Mesenchymal stem cell (in vitro differentiated cells and primary cell): ENCODE results near the gene ADAMTSL1.

Experiments
- DNase-seq: peaks from one replicate; pipeline ENCODE4 v3.0.0-alpha.2; 2013
- H2AFZ ChIP-seq: one replicate; pipeline ENCODE4 v1.6.1; 2013; ENCODE audit warnings: low read depth, mild to moderate bottlenecking, control low read depth, inconsistent platforms, low read length, moderate library complexity
- H2AK5ac ChIP-seq: 2 replicates; pipeline ENCODE4 v1.6.1; 2013; ENCODE audit warnings: low read length, moderate library complexity, mild to moderate bottlenecking, inconsistent platforms; ENCODE audit not compliant: severe bottlenecking
- H2BK120ac ChIP-seq: one replicate; pipeline ENCODE4 v1.6.1; 2013; ENCODE audit warnings: low read depth, mild to moderate bottlenecking, inconsistent platforms, low read length, moderate library complexity
- H2BK12ac ChIP-seq, 2 experiments: one replicate each; pipeline ENCODE4 v1.6.1; 2013; ENCODE audit warnings: inconsistent platforms in 2 of 2, low read length in 2 of 2, mild to moderate bottlenecking in 2 of 2, moderate library complexity in 2 of 2, control low read depth in 1 of 2
- H2BK15ac ChIP-seq: one replicate; pipeline ENCODE4 v1.6.1; 2013; ENCODE audit warnings: mild to moderate bottlenecking, low read depth, inconsistent platforms; ENCODE audit not compliant: poor library complexity, severe bottlenecking
- H2BK5ac ChIP-seq: 2 replicates; pipeline ENCODE4 v1.6.1; 2013; ENCODE audit warnings: low read depth, mild to moderate bottlenecking, low read length, control low read depth, inconsistent platforms; ENCODE audit not compliant: poor library complexity, severe bottlenecking
- H3K14ac ChIP-seq, 2 experiments: one replicate each; pipeline ENCODE4 v1.6.1; 2013; ENCODE audit warnings: inconsistent platforms in 2 of 2, low read length in 2 of 2, control low read depth in 1 of 2, mild to moderate bottlenecking in 1 of 2, moderate library complexity in 1 of 2
- H3K18ac ChIP-seq, 2 experiments: one replicate each; pipeline ENCODE4 v1.6.1; 2013; ENCODE audit warnings: inconsistent platforms in 2 of 2, low read length in 2 of 2, control low read depth in 1 of 2, low read depth in 1 of 2, mild to moderate bottlenecking in 1 of 2
- H3K23ac ChIP-seq, 2 experiments: one replicate each; pipeline ENCODE4 v1.6.1; 2013; ENCODE audit warnings: inconsistent platforms in 2 of 2, low read length in 2 of 2, mild to moderate bottlenecking in 2 of 2, moderate library complexity in 2 of 2, control low read depth in 1 of 2
- H3K27ac ChIP-seq: 2 replicates; pipeline ENCODE4 v1.5.1; 2013; ENCODE audit warnings: mild to moderate bottlenecking, moderate library complexity, low read length, control low read depth, inconsistent platforms; ENCODE audit not compliant: poor library complexity, severe bottlenecking
- H3K27me3 ChIP-seq, 2 experiments: 2 replicates each; pipeline versions ENCODE4 v1.6.1 to v1.7.0; 2013; ENCODE audit warnings: low read length in 2 of 2, mild to moderate bottlenecking in 2 of 2, moderate library complexity in 2 of 2, control low read depth in 1 of 2, inconsistent platforms in 1 of 2; ENCODE audit not compliant: control insufficient read depth in 1 of 2, insufficient read depth in 1 of 2
- H3K36me3 ChIP-seq, 2 experiments: 2 replicates each; pipeline versions ENCODE4 v1.6.1 to v1.7.0; 2013; ENCODE audit warnings: low read length in 2 of 2, control low read depth in 1 of 2, inconsistent platforms in 1 of 2, low read depth in 1 of 2, mild to moderate bottlenecking in 1 of 2; ENCODE audit not compliant: insufficient read depth in 2 of 2, control insufficient read depth in 1 of 2
- H3K4ac ChIP-seq, 2 experiments: one replicate each; pipeline ENCODE4 v1.6.1; 2013; ENCODE audit warnings: inconsistent platforms in 2 of 2, low read length in 2 of 2, mild to moderate bottlenecking in 2 of 2, moderate library complexity in 2 of 2, control low read depth in 1 of 2, low read depth in 1 of 2
- H3K4me1 ChIP-seq: 2 replicates; pipeline ENCODE4 v1.6.1; 2013; ENCODE audit warnings: low read depth, low read length, control low read depth; ENCODE audit not compliant: control insufficient read depth, insufficient read depth
- H3K4me2 ChIP-seq: 2 replicates; pipeline ENCODE4 v1.6.1; 2013; ENCODE audit warnings: low read length, mild to moderate bottlenecking, inconsistent platforms; ENCODE audit not compliant: poor library complexity, severe bottlenecking
- H3K4me3 ChIP-seq, 2 experiments: 2 replicates each; pipeline versions ENCODE4 v1.5.1 to v1.7.0; 2013; ENCODE audit warnings: low read length in 2 of 2, mild to moderate bottlenecking in 2 of 2, control low read depth in 1 of 2, low read depth in 1 of 2; ENCODE audit not compliant: insufficient read depth in 1 of 2
- H3K79me1 ChIP-seq: replicated peaks from 2 replicates; pipeline ENCODE4 v1.6.1; 2013; ENCODE audit warnings: mild to moderate bottlenecking, control low read depth, low read length, inconsistent platforms; ENCODE audit not compliant: poor library complexity, severe bottlenecking
- H3K9ac ChIP-seq: 2 replicates; pipeline ENCODE4 v1.7.0; 2013; ENCODE audit warnings: mild to moderate bottlenecking, low read length, moderate library complexity
- H3K9me3 ChIP-seq: 2 replicates; pipeline ENCODE4 v1.7.0; 2013; ENCODE audit warnings: mild to moderate bottlenecking, low read length; ENCODE audit not compliant: control insufficient read depth
- H4K8ac ChIP-seq: one replicate; pipeline ENCODE4 v1.6.1; 2013; ENCODE audit warnings: inconsistent platforms, mild to moderate bottlenecking, low read length, moderate library complexity
- H4K91ac ChIP-seq: one replicate; pipeline ENCODE4 v1.6.1; 2013; ENCODE audit warnings: mild to moderate bottlenecking, low read length, inconsistent platforms
- WGBS: methylation state at CpG from one replicate; pipeline ENCODE4 v1.1.7; 2013; ENCODE audit warnings: mixed read lengths; 5-methylcytosine and 5-hydroxymethylcytosine counted together

ADAMTSL1 gene

GRCh38 chr9:18601026-18601425, 127.1 kb downstream of the ADAMTSL1 start:
- no peak for DNase-seq
- H2BK15ac ChIP-seq: no peak overlapping the region

DNA sequence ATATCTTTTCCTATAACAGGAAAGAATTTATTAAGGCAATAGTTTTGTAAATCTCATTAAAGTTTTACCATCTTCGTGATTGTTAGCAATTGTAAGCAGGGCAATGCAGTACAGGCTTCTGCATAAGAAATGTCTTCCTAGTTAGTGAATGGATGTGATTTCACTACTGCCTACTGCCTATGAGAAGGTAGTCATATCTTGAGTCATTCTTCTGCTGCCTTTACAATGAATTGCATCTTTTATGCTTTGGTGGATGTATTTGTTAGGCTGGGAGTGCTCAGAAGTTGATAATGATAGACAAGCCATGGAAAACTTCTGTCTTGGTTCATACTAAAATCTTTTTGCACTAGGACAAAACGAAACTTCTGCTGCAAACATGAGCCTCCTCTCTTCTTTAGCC, 128.0 kb downstream of the ADAMTSL1 start:
- H2BK120ac ChIP-seq: no peak overlapping the region
- H2AFZ ChIP-seq: no peak overlapping the region
- no peaks in the 10 kb centered on the region for H3K27me3 ChIP-seq
- no peak overlapping the region for H3K27ac ChIP-seq
- H3K23ac ChIP-seq: no peak overlapping the region
- peaks cover 0 to 38% of the 10 kb centered on the region in 2 experiments for H3K36me3 ChIP-seq
- H2BK12ac ChIP-seq: no peak overlapping the region
- H3K4me1 ChIP-seq: peaks cover 3% of the 10 kb centered on the region
- H3K4ac ChIP-seq: no peak overlapping the region
- H2AK5ac ChIP-seq: no peak overlapping the region
- H3K18ac ChIP-seq: no peak overlapping the region
- H3K4me3 ChIP-seq: no peak overlapping the region
- no peak overlapping the region for H2BK5ac ChIP-seq
- 93% methylated on average over 1 of the region's 2 CpGs for WGBS
- H3K79me1 ChIP-seq: peaks cover 7% of the 10 kb centered on the region
- no peak overlapping the region for H3K14ac ChIP-seq
- no peak for DNase-seq
- H3K4me2 ChIP-seq: no peak overlapping the region
- H3K9ac ChIP-seq: no peak overlapping the region
- H4K91ac ChIP-seq: no peak overlapping the region
- H4K8ac ChIP-seq: no peak overlapping the region
- H2BK15ac ChIP-seq: no peak overlapping the region
- H3K9me3 ChIP-seq: no peaks in the 10 kb centered on the region

More at GRCh38 chr9:18601026-18601425, 127.1 kb downstream of the ADAMTSL1 start:
- H2BK12ac ChIP-seq: no peak overlapping the region
- no peak overlapping the region for H3K4me3 ChIP-seq
- H4K91ac ChIP-seq: no peak overlapping the region
- peaks cover 6% of the 10 kb centered on the region for H3K79me1 ChIP-seq
- no peak overlapping the region for H3K14ac ChIP-seq
- no peaks in the 10 kb centered on the region for H3K9me3 ChIP-seq
- H3K4ac ChIP-seq: no peak overlapping the region
- H2AFZ ChIP-seq: no peak overlapping the region
- no peak overlapping the region for H3K18ac ChIP-seq
- no peak overlapping the region for H3K9ac ChIP-seq
- H2BK120ac ChIP-seq: no peak overlapping the region
- H3K36me3 ChIP-seq: peaks cover 0 to 31% of the 10 kb centered on the region in 2 experiments
- H4K8ac ChIP-seq: no peak overlapping the region
- H3K4me1 ChIP-seq: peaks cover 3% of the 10 kb centered on the region
- no peak overlapping the region for H3K23ac ChIP-seq
- no peak overlapping the region for H3K4me2 ChIP-seq
- no peak overlapping the region for H3K27ac ChIP-seq
- H2BK5ac ChIP-seq: no peak overlapping the region
- no peak overlapping the region for H2AK5ac ChIP-seq
- no peaks in the 10 kb centered on the region for H3K27me3 ChIP-seq

DNA sequence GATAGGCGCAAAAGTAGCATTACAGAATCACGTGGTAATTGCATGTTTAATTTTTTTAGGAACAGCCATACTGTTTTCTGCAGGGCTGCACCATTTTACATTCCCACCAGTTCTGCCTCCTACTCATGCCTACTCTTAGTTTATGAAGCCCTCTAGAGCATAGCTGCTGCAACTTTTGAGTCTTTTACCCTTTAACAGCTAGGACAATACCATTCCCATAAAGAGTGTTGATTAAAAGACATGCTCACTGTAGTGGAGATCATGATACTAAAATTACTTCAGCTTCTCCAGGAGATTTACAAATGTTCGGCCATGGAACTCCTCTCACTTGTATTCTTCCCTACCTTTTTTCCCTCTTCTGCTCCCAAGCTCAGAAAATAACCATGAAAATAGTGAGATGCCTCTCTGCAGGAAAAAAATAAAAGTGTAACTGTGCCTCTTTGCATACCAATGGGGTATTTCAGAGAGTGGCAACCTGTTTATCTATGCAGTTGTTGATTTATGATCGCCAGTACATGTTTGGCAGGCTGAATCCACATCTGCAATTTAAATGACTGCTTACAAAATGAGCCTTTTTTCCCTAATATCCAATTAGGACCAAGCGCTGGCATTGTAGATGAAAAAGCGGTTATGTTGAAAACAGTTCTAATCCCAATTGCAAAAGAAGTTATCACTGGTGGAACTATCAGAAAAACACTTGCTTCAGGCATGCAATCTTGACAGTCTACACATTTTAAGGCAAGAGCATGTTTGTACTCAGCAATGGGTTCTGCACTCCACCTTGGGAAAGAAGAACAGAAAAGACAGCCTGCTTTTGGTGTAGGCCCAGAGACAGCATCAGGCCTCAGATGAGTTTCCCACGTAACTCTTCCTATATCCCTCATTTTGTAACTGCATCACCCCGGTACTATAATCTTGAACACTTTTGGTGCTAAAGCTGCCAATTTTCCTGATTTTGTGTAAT, 131.1 kb downstream of the ADAMTSL1 start:
- no peak overlapping the region for H3K27ac ChIP-seq
- no peak overlapping the region for H2AFZ ChIP-seq
- H3K14ac ChIP-seq: no peak overlapping the region
- WGBS: 94% methylated on average over 5 of the region's 8 CpGs
- no peak overlapping the region for H3K18ac ChIP-seq
- DNase-seq: no peak
- H3K36me3 ChIP-seq: peaks cover 0 to 44% of the 10 kb centered on the region in 2 experiments
- peak overlapping the region; percentile 56 for H3K9ac ChIP-seq
- no peak overlapping the region for H2AK5ac ChIP-seq
- no peaks in the 10 kb centered on the region for H3K27me3 ChIP-seq
- H3K4me1 ChIP-seq: peaks cover 3% of the 10 kb centered on the region
- H4K8ac ChIP-seq: no peak overlapping the region
- no peak overlapping the region for H2BK120ac ChIP-seq
- no peak overlapping the region for H4K91ac ChIP-seq
- no peak overlapping the region for H3K23ac ChIP-seq
- H2BK12ac ChIP-seq: no peak overlapping the region
- peak overlapping the region in 1 of 2 experiments; percentile 40 for H3K4me3 ChIP-seq
- no peaks in the 10 kb centered on the region for H3K9me3 ChIP-seq
- H2BK5ac ChIP-seq: no peak overlapping the region
- H3K4me2 ChIP-seq: no peak overlapping the region
- H3K79me1 ChIP-seq: peaks cover 6% of the 10 kb centered on the region
- H2BK15ac ChIP-seq: no peak overlapping the region
- no peak overlapping the region for H3K4ac ChIP-seq

- H3K4me3 ChIP-seq: peak overlapping the region in 1 of 2 experiments; percentile 40
- H3K18ac ChIP-seq: peak overlapping the region in 1 of 2 experiments; percentile 28
- no peak overlapping the region for H3K4ac ChIP-seq
- H3K27me3 ChIP-seq: no peaks in the 10 kb centered on the region
- H3K14ac ChIP-seq: no peak overlapping the region
- WGBS: 83% methylated on average over 6 of the region's 6 CpGs
- no peak overlapping the region for H4K91ac ChIP-seq
- no peak overlapping the region for H2BK5ac ChIP-seq
- no peaks in the 10 kb centered on the region for H3K9me3 ChIP-seq
- H3K9ac ChIP-seq: peak overlapping the region; percentile 56
- peaks cover 3% of the 10 kb centered on the region for H3K4me1 ChIP-seq
- no peak overlapping the region for H2AFZ ChIP-seq
- no peak overlapping the region for H4K8ac ChIP-seq
- H2BK120ac ChIP-seq: no peak overlapping the region
- H3K23ac ChIP-seq: no peak overlapping the region
- H2BK15ac ChIP-seq: no peak overlapping the region
- H2BK12ac ChIP-seq: peak overlapping the region in 1 of 2 experiments; percentile 42
- peaks cover 6% of the 10 kb centered on the region for H3K79me1 ChIP-seq
- no peak overlapping the region for H3K27ac ChIP-seq
- H3K36me3 ChIP-seq: peaks cover 0 to 51% of the 10 kb centered on the region in 2 experiments
- H3K4me2 ChIP-seq: no peak overlapping the region
- H2AK5ac ChIP-seq: no peak overlapping the region
- peak; percentile 13 for DNase-seq
Measured at GRCh38 chr9:18605766-18606180, 131.8 kb downstream of the ADAMTSL1 start.
